GM15510 (cell line): ENCODE data around the gene SH3RF3.

Source experiments
- POLR2A ChIP-seq: IDR thresholded peaks from 3 replicates; pipeline ENCODE4 v1.6.1; 2011; ENCODE audit warnings: borderline replicate concordance; ENCODE audit not compliant: insufficient read length; ENCODE audit errors: extremely low read depth

The SH3RF3 gene

DNA sequence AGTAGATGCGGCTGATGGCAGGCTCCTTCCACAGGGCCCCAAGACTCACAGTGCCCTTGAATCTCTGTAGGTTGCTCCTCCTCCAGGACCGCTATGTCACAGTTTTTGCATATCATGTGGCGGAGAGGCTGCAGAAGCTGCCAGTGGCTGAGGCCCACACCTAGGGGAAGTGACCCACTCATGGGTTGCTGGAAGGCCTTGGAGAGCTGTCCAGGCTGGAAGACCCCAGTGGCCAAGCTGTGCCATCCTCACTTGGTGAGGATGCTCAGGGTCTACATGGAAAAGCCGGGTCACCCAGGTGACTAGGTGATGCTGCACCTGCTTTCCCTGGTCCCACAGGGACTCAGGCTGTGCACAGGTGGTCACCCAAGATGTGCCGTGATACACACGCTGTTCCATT lies 394.1 kb downstream of the SH3RF3 start:
- no peak for TF ChIP-seq POLR2A

DNA sequence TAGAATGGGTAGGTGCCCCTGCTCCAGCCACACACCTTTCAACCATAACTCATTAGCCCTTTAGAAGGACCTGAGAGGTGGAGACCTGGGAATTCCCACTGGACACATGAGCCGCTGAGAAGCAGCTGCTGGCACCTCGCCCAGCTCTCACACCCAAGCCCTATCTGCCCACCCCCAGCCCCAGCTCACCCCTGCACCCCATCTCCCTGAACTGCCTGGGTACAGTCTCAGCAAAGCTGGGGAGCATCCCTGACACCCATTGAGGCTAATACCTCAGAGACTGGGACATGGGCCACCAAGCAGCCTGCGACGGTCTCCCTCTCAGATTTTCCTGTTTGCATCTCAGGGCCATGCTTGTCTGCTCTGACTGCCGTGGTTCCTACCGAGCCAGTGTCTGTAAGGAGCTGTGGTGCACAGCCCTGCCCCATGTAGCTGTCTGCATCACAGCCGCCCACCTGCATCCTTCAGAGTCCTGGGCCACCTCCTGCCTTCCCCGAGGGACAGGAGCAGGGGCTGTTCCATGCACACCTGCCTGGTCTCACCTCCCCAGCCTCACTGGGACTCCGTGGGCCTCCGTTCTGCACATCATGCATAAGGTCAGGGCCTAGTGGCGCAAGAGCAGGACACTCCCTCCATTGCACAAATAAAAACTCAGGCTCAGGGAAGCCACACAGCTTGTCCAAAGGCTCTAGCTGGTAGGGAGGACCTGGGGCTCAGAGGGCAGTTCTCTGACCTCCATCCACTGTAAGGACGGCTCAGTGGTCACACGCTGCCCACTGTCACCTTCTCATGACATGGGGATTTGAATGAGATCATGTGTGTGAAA lies 394.7 kb downstream of the SH3RF3 start:
- no peak for TF ChIP-seq POLR2A

DNA sequence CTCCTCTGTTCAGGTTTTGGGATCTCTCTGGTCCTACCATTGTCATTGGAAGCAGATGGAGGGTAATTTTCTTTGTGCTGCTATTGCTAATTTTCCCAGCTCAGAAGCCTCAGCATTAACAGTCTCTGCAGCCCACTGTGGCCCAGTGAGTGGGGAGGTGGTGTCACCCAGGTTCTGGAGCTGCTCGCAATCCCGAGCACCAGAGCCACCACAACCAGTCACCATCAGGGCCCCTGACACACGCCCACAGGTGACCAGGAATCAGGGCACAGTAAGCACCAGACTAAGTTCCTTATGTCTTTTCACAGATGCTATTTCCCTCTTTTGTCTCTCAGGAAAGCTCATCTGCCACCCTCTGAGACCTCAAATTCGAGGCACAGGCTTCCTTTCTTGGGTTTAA lies 396.8 kb downstream of the SH3RF3 start:
- no peak for TF ChIP-seq POLR2A

DNA sequence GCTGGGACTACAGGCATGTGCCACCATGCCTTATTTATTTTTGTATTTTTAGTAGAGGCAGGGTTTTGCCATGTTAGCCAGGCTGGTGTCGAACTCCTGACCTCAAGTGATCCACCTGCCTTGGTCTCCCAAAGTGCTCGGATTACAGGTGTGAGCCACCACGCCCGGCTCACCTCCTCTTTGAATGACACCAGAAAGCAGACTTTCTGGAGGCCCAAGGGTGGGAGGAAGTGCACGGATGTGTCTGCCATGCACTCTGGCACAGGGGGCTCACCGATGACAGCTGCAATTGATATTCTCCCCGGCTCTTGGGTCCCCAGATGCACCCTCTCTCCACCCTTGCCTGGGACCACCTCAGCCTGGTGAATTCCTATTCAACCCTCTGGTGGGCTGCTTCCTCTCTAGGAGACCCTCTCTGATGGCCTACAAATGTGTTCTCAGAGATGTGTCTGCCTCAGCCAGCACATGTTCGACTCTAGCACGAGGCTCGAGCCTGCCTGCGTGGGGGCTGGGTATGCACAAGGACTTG lies 397.5 kb downstream of the SH3RF3 start:
- no peak for TF ChIP-seq POLR2A

DNA sequence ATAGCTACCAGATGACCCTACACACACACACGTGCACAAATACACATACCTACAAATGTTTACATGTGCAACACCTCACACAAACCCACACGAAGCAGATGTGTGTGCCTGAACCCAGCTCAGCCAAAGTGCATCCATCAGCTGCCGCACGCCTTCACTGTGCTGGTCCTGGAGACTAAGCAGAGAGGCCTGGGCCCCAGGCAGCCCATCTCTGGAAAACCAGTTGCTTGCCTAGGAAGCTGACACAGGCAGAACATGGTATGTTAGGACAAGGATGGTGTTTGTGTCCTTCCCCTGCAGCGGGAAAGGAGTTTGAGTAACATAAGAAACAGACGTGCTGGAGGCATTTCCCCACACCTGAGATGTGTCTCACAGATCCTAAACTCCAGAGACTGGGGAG lies 398.1 kb downstream of the SH3RF3 start:
- no peak for TF ChIP-seq POLR2A

DNA sequence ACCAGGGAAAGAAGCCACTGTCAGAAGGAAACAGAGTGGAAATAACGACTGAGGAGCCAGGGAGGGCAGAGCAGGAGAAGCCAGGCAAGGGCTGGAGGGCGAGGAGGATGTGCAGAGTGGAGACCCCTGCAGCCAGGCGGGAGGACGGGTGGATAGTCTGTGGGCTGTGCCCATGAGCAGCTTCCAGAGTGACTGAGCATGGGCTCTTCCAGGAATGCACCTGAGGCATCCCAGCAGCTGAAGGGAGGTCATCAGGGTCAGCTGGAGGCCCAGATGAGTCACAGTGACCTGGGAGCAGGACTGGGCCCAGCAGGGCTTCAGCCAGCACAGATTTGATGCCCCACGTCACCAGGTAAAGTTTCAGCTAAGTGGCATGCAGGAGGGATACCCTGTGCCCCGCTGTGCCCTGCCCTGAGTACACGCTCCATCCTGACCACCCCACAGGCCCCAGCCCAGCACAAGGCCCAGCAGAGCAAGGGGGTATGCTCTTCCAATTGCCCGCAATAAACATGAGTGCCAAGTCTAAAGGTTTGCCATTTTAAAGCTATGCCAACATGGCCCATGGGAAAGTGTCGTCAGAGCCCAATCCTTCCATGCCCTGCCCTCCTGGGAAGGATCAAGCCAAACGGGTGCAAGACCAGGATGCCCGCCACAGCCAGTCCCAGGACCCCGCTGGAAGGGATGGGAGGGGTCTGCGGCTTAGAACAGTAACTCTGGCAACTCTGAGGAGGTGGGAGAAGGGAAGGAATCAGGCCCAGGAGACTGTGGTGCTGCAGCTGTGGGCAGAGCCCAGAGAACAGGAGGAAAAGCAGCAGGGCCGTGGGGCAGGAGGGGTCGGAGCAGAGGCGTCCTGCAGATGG lies 399.1 kb downstream of the SH3RF3 start:
- no peak for TF ChIP-seq POLR2A

DNA sequence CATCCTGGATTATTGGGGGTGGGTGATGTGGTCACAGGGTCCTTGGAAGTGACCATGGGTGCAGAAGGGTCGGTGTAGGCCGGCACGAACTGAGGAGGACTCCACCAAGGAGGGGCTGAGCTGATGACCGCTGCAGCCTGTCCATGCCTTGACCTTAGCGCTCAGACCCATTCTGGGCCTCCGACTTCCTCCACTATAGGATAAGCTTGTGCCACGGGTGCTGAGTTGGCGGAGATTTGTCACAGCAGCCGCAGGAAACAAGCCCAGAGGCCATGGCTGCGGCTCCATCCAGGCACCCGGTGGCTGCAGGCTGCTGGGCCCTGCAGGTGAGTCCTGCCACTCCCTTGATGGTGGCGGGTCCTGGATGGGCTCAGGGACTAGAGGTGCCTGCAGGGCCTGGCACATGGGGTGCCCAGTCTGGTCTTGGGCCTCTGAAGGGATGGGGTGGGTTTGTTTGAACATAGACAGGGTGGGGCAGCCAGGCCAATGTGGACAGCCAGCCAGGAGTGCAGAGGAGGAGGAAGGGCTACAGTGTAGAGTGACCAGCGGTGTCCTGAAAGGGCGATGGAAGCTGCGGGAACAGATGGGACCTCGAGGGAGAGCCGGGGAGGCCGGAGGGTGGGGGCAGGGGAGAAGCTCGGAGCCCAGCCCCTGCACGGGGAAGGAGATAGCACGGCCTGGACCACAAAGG lies 400.0 kb downstream of the SH3RF3 start:
- no peak for TF ChIP-seq POLR2A

DNA sequence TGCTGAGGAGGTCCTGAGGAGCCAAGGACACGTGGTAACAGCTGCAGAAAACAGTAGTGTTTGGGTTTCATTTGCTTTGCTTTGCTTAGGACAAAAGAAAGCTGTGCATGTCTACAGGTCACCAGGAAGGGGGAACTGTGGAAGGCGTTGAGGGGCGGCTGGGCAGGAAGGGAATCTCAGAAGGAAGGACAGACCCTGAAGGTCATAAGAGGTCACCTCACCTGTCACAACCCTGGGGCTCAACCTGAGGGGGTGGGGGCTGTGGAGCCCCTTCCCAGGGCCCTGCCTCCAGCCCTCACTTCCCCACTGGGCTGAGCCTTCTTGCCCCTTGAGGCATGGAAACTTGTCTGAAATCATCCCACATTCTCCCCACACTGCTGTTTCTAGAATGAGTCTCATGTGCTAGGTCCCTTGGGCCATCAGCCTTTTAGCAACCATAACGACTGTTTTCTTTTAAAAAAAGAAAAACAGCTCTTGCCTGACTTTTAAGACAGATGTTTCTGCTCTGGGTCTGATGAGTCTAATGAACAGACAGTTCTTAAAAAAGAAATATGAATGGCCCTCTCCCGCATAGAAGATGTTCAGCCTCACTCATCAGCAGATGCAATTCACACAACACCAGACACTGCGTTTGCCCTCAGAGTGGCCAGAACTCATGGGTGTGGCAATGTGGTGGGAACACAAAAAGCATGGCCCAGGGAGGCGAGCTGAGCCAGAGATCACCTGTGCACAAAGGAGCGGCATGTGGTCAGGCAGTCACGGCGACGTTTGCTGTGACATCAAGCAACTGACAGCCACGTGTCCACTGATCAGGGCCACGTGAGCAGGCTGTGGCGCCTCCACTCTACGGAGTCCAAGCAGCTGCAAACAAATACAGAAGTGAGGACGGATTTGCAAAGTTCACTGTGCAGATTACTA lies 400.8 kb downstream of the SH3RF3 start:
- TF ChIP-seq POLR2A = no peak

DNA sequence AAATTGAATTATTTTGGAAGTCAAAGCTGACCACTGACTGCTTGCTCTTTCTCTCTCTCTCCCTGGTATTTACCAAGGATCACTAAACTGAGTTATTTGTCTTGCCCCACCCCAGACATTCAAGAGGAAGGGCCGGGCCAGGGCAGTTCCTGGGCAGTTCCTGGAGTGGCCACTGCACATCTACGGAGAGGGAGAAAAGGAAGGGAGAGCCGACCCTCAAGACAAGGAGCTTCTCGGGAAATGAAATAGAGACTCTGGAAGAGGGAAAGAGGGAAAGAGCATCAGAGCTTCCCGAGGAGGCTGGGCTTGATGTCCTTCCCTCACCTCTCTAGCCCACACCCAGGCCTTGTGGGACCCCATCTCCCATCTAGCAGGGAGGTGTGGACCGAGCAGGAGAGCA lies 401.7 kb downstream of the SH3RF3 start:
- TF ChIP-seq POLR2A = no peak

DNA sequence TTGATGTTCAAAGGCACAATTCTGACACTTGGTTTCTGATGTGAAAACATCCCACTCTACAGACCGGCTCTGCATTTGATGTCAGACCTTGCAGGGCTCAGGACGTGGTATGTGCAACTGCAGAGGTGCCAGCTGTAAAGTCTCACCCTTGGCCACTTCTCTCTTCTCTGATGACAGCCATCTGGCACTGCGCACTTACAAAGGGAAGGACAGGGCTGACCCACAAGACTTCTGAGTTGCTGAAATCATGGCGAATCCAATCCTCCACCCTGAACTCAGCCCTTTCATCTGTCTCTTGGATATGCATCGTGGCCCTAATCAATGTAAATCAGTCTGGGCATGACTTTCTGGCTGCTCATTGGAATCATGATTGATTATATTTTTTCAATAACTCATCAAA lies 402.2 kb downstream of the SH3RF3 start:
- TF ChIP-seq POLR2A = no peak

DNA sequence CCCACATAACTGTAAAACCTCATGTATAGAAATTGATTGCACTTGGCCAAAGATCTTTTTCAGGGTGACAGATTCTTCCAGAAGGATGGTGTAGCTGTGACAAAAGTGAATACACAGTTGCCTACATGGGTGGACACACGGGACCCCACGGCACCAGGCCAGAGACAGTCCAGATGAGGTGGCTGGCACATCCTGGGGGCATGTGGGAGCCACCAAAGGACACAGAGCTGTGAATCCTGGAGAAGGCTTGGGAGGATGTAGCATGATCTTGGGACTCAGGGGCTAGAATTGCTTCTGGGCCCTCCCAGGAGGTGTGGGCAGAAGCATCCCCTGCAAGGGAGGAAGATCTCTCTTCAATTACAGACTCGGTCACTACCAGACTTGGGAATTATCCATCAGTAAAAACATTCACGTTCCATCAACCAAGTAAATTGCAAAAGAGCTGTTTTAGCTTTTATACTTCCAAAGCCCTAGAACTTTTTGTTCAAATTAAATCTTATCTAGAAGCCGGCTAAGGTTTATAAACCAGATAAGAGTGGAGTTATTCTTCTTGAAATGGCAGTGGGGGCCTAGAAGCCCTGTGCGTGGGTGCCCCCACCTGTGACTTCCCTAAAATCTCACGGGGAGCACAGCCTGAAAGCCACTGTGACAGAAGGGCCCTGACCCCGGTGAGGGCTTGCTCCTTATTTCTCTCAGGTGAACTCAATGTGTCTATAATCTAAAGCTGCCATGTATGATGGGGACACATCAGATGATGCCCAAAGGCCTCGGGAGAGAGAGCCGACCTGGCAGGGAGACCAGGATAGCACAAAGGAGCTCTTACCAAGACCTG lies 403.1 kb downstream of the SH3RF3 start:
- no peak for TF ChIP-seq POLR2A

DNA sequence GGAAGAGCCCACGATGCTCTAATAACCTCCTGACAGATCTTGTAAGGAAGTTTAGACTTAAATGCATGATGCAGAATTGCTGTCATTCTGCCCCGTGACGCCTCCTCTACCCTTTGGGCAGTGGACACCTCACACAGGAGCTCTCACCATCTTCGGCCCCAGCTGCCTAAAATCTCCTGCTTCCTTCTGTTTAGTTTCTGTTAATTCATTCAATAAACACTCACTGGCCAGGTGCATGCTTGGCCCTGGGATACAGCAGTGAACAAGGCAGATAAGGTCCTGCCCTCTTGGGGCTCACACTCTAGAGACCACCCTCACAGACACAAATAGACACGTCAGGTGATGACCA lies 403.7 kb downstream of the SH3RF3 start:
- TF ChIP-seq POLR2A = no peak

DNA sequence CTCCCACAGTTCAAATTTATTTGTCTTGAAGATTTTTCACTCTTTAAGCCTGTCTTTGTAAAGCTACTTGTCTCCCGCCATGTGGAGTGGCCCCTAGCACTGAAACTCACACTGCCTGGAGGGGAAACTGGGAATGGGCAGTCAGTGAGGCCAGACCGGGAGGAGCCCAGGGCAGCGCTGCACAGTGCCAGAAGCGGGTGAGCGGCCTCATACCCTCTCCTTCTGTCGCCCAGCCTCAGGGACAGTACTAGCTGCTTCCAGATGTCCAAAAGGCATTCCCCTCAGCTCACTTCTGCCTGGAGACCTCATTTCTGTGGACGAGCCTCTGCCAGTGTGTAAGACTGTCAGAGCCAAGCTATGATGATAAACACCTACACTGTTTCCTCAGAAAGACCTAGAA lies 404.8 kb downstream of the SH3RF3 start:
- no peak for TF ChIP-seq POLR2A
